Measurements from ENCODE around the gene NUSAP1.

The NUSAP1 gene

GRCh38 chr15:41331833-41332193, 868 bp upstream of the NUSAP1 start:
- Histone ChIP-seq H3K4me3 (ENCODE audit: insufficient read depth, low read depth, low read length, poor library complexity, severe bottlenecking) (peak overlapping the region; percentile 81), H3K4me1 (ENCODE audit: control insufficient read depth, insufficient read depth, low read length, poor library complexity, severe bottlenecking) (peaks cover 3% of the 10 kb centered on the region), H3K27me3 (replicated peaks; ENCODE audit: control insufficient read depth, insufficient read depth, low read length, poor library complexity, severe bottlenecking) (no peaks in the 10 kb centered on the region), H3K36me3 (ENCODE audit: control insufficient read depth, insufficient read depth, low read length) (no peaks in the 10 kb centered on the region), H3K9me3 (ENCODE audit: control insufficient read depth, low read length) (no peaks in the 10 kb centered on the region), H3K27ac (ENCODE audit: insufficient read depth, low read length, poor library complexity, severe bottlenecking) (peak overlapping the region; percentile 4)
- DNase-seq: no peak

GRCh38 chr15:41333026-41333562, 413 bp downstream of the NUSAP1 start:
- DNase-seq: no peak
- Histone ChIP-seq H3K27ac (ENCODE audit: insufficient read depth, low read length, poor library complexity, severe bottlenecking) (peak overlapping the region; percentile 43), H3K4me3 (ENCODE audit: insufficient read depth, low read depth, low read length, poor library complexity, severe bottlenecking) (peak overlapping the region; percentile 81), H3K27me3 (replicated peaks; ENCODE audit: control insufficient read depth, insufficient read depth, low read length, poor library complexity, severe bottlenecking) (no peaks in the 10 kb centered on the region), H3K36me3 (ENCODE audit: control insufficient read depth, insufficient read depth, low read length) (no peaks in the 10 kb centered on the region), H3K9me3 (ENCODE audit: control insufficient read depth, low read length) (no peaks in the 10 kb centered on the region), H3K4me1 (ENCODE audit: control insufficient read depth, insufficient read depth, low read length, poor library complexity, severe bottlenecking) (peaks cover 3% of the 10 kb centered on the region)

GRCh38 chr15:41334293-41335120, 1.8 kb downstream of the NUSAP1 start:
- Histone ChIP-seq H3K36me3 (ENCODE audit: control insufficient read depth, insufficient read depth, low read length) (no peaks in the 10 kb centered on the region), H3K4me1 (ENCODE audit: control insufficient read depth, insufficient read depth, low read length, poor library complexity, severe bottlenecking) (peaks cover 3% of the 10 kb centered on the region), H3K9me3 (ENCODE audit: control insufficient read depth, low read length) (no peaks in the 10 kb centered on the region), H3K27ac (ENCODE audit: insufficient read depth, low read length, poor library complexity, severe bottlenecking) (no peak overlapping the region), H3K4me3 (ENCODE audit: insufficient read depth, low read depth, low read length, poor library complexity, severe bottlenecking) (peak overlapping the region; percentile 81), H3K27me3 (replicated peaks; ENCODE audit: control insufficient read depth, insufficient read depth, low read length, poor library complexity, severe bottlenecking) (no peaks in the 10 kb centered on the region)
- no peak for DNase-seq

GRCh38 chr15:41336549-41336948, 3.9 kb downstream of the NUSAP1 start:
- DNase-seq: no peak
- no peaks in the 10 kb centered on the region for H3K36me3 ChIP-seq (ENCODE audit: control insufficient read depth, insufficient read depth, low read length)
- no peaks in the 10 kb centered on the region for H3K9me3 ChIP-seq (ENCODE audit: control insufficient read depth, low read length)
- H3K4me1 ChIP-seq (ENCODE audit: control insufficient read depth, insufficient read depth, low read length, poor library complexity, severe bottlenecking): peaks cover 3% of the 10 kb centered on the region
- no peak overlapping the region for H3K4me3 ChIP-seq (ENCODE audit: insufficient read depth, low read depth, low read length, poor library complexity, severe bottlenecking)
- H3K27ac ChIP-seq (ENCODE audit: insufficient read depth, low read length, poor library complexity, severe bottlenecking): no peak overlapping the region
- H3K27me3 ChIP-seq (replicated peaks; ENCODE audit: control insufficient read depth, insufficient read depth, low read length, poor library complexity, severe bottlenecking): no peaks in the 10 kb centered on the region

- no peak for DNase-seq
- Histone ChIP-seq H3K27me3 (replicated peaks; ENCODE audit: control insufficient read depth, insufficient read depth, low read length, poor library complexity, severe bottlenecking) (no peaks in the 10 kb centered on the region), H3K36me3 (ENCODE audit: control insufficient read depth, insufficient read depth, low read length) (no peaks in the 10 kb centered on the region), H3K4me3 (ENCODE audit: insufficient read depth, low read depth, low read length, poor library complexity, severe bottlenecking) (no peak overlapping the region), H3K4me1 (ENCODE audit: control insufficient read depth, insufficient read depth, low read length, poor library complexity, severe bottlenecking) (peaks cover 3% of the 10 kb centered on the region), H3K9me3 (ENCODE audit: control insufficient read depth, low read length) (no peaks in the 10 kb centered on the region), H3K27ac (ENCODE audit: insufficient read depth, low read length, poor library complexity, severe bottlenecking) (no peak overlapping the region)
Observed at GRCh38 chr15:41337047-41337446, 4.4 kb downstream of the NUSAP1 start.

GRCh38 chr15:41337631-41338522, 5.2 kb downstream of the NUSAP1 start:
- H3K36me3 ChIP-seq (ENCODE audit: control insufficient read depth, insufficient read depth, low read length): no peaks in the 10 kb centered on the region
- no peaks in the 10 kb centered on the region for H3K9me3 ChIP-seq (ENCODE audit: control insufficient read depth, low read length)
- DNase-seq: no peak
- no peaks in the 10 kb centered on the region for H3K27me3 ChIP-seq (replicated peaks; ENCODE audit: control insufficient read depth, insufficient read depth, low read length, poor library complexity, severe bottlenecking)
- H3K27ac ChIP-seq (ENCODE audit: insufficient read depth, low read length, poor library complexity, severe bottlenecking): no peak overlapping the region
- no peak overlapping the region for H3K4me3 ChIP-seq (ENCODE audit: insufficient read depth, low read depth, low read length, poor library complexity, severe bottlenecking)
- H3K4me1 ChIP-seq (ENCODE audit: control insufficient read depth, insufficient read depth, low read length, poor library complexity, severe bottlenecking): peaks cover 3% of the 10 kb centered on the region

- DNase-seq: no peak
- no peak overlapping the region for H3K4me3 ChIP-seq (ENCODE audit: insufficient read depth, low read depth, low read length, poor library complexity, severe bottlenecking)
- no peaks in the 10 kb centered on the region for H3K4me1 ChIP-seq (ENCODE audit: control insufficient read depth, insufficient read depth, low read length, poor library complexity, severe bottlenecking)
- no peaks in the 10 kb centered on the region for H3K36me3 ChIP-seq (ENCODE audit: control insufficient read depth, insufficient read depth, low read length)
- H3K9me3 ChIP-seq (ENCODE audit: control insufficient read depth, low read length): no peaks in the 10 kb centered on the region
- H3K27ac ChIP-seq (ENCODE audit: insufficient read depth, low read length, poor library complexity, severe bottlenecking): no peak overlapping the region
- no peaks in the 10 kb centered on the region for H3K27me3 ChIP-seq (replicated peaks; ENCODE audit: control insufficient read depth, insufficient read depth, low read length, poor library complexity, severe bottlenecking)
Observed at GRCh38 chr15:41340189-41340695, 7.6 kb downstream of the NUSAP1 start.

GRCh38 chr15:41341519-41341918, 8.8 kb downstream of the NUSAP1 start:
- Histone ChIP-seq H3K4me1 (ENCODE audit: control insufficient read depth, insufficient read depth, low read length, poor library complexity, severe bottlenecking) (no peaks in the 10 kb centered on the region), H3K9me3 (ENCODE audit: control insufficient read depth, low read length) (no peaks in the 10 kb centered on the region), H3K27ac (ENCODE audit: insufficient read depth, low read length, poor library complexity, severe bottlenecking) (no peak overlapping the region), H3K27me3 (replicated peaks; ENCODE audit: control insufficient read depth, insufficient read depth, low read length, poor library complexity, severe bottlenecking) (no peaks in the 10 kb centered on the region), H3K36me3 (ENCODE audit: control insufficient read depth, insufficient read depth, low read length) (no peaks in the 10 kb centered on the region), H3K4me3 (ENCODE audit: insufficient read depth, low read depth, low read length, poor library complexity, severe bottlenecking) (no peak overlapping the region)
- DNase-seq: no peak

GRCh38 chr15:41347236-41347635, 14.6 kb downstream of the NUSAP1 start:
- DNase-seq: no peak
- Histone ChIP-seq H3K9me3 (ENCODE audit: control insufficient read depth, low read length) (no peaks in the 10 kb centered on the region), H3K27ac (ENCODE audit: insufficient read depth, low read length, poor library complexity, severe bottlenecking) (no peak overlapping the region), H3K4me3 (ENCODE audit: insufficient read depth, low read depth, low read length, poor library complexity, severe bottlenecking) (no peak overlapping the region), H3K27me3 (replicated peaks; ENCODE audit: control insufficient read depth, insufficient read depth, low read length, poor library complexity, severe bottlenecking) (no peaks in the 10 kb centered on the region), H3K36me3 (ENCODE audit: control insufficient read depth, insufficient read depth, low read length) (no peaks in the 10 kb centered on the region), H3K4me1 (ENCODE audit: control insufficient read depth, insufficient read depth, low read length, poor library complexity, severe bottlenecking) (no peaks in the 10 kb centered on the region)

All from effector memory CD4-positive, alpha-beta T cell (primary cell).